ENCODE measurements around the gene FERMT1.
"Not testable (repeated sequence)": the region's sequence is repeated elsewhere in the genome, so short reads cannot be mapped to it uniquely, and the experiment has no call there.

Gene FERMT1

GRCh38 chr20:6040958-6041807 lies 81.6 kb downstream of the FERMT1 start:
- peak; percentile 22 for DNase-seq

- DNase-seq, result no peak
Measured at GRCh38 chr20:6040540-6040939, 82.3 kb downstream of the FERMT1 start.

- no peak for DNase-seq
Measured at GRCh38 chr20:6039766-6040165, 83.1 kb downstream of the FERMT1 start.

GRCh38 chr20:6038256-6038655 lies 84.6 kb downstream of the FERMT1 start:
- no peak for DNase-seq

GRCh38 chr20:6037082-6037481 lies 85.7 kb downstream of the FERMT1 start:
- no peak for DNase-seq

GRCh38 chr20:6036213-6036612 lies 86.6 kb downstream of the FERMT1 start:
- no peak for DNase-seq

GRCh38 chr20:6034134-6034969 lies 88.5 kb downstream of the FERMT1 start:
- DNase-seq, result no peak

GRCh38 chr20:6032907-6033306 lies 89.9 kb downstream of the FERMT1 start:
- not testable (repeated sequence) for DNase-seq

- no peak for DNase-seq
Measured at GRCh38 chr20:6030453-6031080, 92.3 kb downstream of the FERMT1 start.

- no peak for DNase-seq
Measured at GRCh38 chr20:6029538-6029937, 93.3 kb downstream of the FERMT1 start.

- DNase-seq, result no peak
Measured at GRCh38 chr20:6028818-6029217, 94.0 kb downstream of the FERMT1 start.

- no peak for DNase-seq
Measured at GRCh38 chr20:6026051-6026450, 96.8 kb downstream of the FERMT1 start.
